HG03280 (cell line): ENCODE data around the gene FTCD.
"Not testable (repeated sequence)": the region's sequence is repeated elsewhere in the genome, so short reads cannot be mapped to it uniquely, and the experiment has no call there.

Experiments
- ATAC-seq: cut with Tn5 transposase; IDR thresholded peaks from one replicate; pipeline ENCODE4 v1.9.1; 2021; ENCODE audit warnings: mild to moderate bottlenecking, moderate library complexity; ENCODE audit not compliant: unreplicated experiment

FTCD gene, protein sequence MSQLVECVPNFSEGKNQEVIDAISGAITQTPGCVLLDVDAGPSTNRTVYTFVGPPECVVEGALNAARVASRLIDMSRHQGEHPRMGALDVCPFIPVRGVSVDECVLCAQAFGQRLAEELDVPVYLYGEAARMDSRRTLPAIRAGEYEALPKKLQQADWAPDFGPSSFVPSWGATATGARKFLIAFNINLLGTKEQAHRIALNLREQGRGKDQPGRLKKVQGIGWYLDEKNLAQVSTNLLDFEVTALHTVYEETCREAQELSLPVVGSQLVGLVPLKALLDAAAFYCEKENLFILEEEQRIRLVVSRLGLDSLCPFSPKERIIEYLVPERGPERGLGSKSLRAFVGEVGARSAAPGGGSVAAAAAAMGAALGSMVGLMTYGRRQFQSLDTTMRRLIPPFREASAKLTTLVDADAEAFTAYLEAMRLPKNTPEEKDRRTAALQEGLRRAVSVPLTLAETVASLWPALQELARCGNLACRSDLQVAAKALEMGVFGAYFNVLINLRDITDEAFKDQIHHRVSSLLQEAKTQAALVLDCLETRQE

DNA sequence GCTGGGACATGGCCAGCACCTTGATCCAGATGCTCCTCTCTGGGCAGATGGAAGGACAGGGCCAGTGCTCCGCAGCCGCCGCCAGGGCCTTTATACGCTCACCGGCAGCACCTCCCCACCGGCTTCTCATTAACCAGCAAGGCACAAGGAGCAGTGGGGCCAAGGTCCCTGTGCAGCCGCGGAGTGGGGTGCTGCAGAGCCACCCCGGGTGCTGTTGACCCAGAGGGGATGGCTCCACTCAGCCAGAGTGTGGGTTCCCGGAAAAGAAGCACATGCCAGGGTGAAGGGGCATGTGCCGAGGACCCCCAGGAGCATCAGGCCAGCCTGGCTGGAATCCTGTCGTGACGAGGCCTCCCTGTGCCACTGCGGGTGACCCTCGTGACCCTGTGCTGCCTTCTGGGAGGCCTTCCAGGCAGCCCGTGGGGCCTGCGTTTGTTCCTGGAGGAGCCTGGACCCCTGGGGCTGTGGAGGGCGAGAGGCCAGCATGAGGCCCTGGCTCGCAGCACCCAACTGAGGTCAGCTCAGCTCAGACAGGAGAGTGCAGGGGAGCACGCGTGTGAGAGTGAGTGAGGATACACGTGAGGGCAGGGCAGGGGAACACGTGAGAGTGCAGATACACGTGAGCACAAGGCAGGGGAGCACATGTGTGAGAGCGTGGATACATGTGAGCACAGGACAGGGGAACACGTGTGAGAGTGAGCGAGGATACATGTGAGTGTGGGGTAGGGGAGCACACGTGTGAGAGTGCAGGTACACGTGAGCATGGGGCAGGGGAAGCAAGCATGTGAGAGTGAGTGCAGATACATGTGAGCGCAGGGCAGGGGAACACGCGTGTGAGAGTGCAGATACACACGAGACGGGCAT is at the start of gene FTCD:
Gene FTCD, minus strand, starts transcription at position 66 of the 864 bp plus-strand sequence. Its CDS starts 56 bp downstream, at position 10.
- no peak for ATAC-seq

DNA sequence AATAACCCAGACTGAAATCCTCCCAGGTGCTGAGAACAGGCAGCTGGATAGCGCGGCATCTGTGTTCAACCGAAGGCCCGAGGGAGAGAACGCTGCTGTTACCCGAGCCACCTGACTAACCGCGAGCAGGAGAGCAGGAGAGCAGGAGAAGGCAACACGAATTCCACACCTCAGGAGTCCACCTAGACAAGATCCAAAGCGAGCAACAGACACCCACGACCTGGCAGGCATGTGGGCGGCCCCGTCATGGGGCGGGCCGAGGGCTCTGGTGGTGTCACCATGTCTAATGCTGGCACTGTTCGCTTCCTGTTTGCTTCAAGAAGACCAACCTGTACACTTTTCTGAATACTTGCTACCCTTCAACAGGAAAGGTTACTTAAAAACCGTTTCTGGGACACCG is 49.8 kb upstream of the FTCD start:
- no peak for ATAC-seq

DNA sequence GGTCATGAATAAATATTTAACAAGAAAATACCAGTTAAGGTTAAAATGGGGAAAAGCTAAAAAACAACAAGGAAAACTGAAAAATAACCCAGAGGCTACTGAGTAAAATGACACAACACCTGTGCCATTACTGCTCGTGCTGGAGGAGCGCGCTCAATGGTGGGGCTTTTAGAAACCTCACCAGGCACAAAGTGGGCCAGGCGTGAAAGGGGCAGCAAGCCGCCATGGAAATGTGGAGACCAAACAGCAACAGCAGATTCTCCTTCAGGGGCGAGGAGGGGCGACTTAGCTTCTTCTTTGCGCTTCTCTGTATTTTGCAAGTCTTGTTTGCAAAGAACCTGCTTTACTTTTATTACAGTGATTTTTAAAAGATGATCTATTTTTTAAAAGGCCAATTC is 47.8 kb upstream of the FTCD start:
- no peak for ATAC-seq

DNA sequence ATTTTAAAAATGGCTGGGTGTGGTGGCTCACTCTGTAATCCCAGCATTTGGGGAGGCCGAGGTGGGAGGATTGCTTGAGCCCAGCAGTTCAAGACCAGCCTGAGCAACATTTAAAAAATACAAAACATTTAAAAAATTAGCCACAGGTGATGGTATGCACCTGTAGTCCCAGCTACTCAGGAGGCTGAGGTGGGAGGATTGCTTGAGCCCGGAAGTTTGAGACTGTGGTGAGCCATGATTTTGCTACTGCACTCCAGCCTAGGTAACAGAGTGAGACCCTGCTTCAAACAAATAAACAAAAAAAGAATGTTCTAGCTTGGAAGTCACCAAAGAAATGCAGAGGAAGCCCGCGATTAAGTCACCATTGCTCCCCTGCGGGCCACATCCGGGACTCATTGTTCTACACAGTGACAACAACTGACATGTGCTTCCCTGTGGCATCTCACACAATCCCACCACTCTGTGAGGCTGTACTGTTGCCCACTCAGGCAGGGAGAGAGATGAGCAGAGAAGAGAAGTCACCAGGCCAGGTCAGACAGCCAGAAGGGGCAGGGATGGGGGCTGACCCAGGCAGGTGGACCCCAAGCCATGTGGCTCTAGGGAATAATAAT is 47.3 kb upstream of the FTCD start:
- ATAC-seq: no peak

DNA sequence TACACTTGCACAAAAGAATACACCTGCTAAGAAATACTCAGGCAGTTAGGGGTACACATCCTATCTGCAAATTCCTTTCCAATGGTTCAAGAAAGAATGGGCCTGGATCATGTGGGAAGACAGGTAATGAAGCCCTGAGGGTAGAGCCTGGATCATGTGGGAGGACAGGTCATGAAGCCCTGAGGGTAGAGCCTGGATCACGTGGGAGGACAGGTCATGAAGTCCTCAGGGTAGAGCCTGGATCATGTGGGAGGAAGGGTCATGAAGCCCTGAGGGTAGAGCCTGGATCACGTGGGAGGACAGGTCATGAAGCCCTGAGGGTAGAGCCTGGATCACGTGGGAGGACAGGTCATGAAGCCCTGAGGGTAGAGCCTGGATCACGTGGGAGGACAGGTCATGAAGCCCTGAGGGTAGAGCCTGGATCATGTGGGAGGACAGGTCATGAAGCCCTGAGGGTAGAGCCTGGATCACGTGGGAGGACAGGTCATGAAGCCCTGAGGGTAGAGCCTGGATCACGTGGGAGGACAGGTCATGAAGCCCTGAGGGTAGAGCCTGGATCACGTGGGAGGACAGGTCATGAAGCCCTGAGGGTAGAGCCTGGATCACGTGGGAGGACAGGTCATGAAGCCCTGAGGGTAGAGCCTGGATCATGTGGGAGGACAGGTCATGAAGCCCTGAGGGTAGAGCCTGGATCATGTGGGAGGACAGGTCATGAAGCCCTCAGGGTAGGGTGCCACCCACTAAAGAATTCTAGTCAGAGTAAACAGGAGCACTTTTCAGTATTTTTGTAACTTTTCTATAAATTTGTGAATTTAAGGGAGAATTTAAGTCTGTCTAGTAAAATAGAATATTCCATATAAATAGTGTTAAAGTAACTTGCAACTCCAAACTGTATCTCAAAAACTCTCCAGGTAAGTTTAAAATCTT is 45.8 kb upstream of the FTCD start:
- ATAC-seq: not testable (repeated sequence)

- ATAC-seq: no peak
These were observed 44.3 kb upstream of the FTCD start for GRCh38 chr21:46199436-46200373.

GRCh38 chr21:46196733-46197132 is 41.4 kb upstream of the FTCD start:
- no peak for ATAC-seq

DNA sequence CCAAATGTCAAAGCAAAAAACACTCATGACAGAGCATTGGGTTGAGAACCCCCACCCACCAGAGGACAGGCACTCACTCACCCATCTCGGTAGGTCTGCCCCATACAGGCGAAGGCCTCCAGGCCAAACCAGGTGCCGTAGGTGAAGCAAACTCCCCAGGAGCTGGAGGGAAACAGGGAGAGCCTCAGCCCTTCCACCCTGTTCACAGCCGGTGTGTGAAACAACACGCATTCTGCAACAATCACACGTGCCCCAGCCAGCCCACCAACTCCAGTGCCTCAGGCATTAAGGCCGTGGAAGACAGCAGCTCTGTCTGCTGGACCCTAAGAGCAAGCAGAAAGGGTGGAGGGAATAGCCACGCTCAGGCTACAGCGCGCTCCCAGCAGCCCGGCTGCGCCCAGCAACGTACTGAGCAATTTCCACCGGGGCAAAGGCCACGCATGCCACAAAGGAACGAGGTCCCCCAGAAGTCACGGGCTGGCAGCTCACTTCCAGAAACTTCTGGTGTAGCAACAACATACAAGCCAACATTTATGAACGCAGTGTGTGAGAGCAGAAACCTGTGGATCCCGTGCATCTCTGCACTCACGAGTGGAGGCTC is 40.3 kb upstream of the FTCD start:
- ATAC-seq: no peak

- ATAC-seq: no peak
These were observed 39.3 kb upstream of the FTCD start for GRCh38 chr21:46194374-46195334.

DNA sequence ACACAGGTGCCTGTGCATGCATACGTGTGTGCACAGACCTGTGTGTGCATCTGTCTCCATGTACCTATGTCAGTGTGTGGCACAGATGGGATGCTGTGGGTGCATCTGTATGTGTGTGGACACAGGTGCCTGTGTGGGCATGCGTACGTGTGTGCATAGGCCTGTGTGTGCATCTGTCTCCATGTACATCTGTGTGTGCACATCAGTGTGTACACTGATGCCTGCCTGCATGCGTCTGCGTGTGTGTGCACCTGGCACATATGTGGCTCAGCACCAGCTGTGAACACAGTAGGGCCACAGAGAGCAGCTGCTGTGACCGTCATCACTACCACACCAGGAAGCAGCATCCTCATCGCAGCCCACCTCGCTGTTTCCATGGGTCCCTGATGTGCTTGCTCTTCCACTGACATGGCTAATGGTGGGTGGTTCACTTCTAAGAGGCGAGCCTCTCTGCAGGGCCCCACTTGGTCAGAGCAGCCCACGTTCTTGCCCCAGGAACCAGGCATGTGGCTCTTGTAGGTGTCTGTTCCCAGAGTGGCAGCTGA is 38.5 kb upstream of the FTCD start:
- ATAC-seq: no peak

GRCh38 chr21:46191686-46192575 is 36.6 kb upstream of the FTCD start:
- no peak for ATAC-seq

DNA sequence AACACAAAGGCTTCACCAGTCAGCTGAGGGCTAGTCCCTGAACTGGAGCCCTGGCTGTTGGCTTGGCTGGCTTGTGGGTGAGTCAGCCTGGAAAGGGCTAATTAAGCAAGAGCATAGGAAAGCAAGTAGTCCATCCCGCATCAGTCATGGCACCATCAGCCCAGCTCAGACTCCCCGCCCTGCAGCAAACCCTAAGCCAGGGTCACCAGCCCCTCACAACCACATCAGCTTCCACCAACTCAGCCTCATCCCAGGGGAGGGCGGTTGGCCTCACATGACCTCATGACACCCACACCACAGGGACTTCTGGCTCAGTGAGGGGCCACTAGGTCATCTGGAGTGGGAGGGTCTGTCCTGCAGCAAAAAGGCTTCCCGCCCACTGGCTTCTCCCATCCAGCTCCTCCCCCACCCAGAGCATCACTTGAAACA is 35.9 kb upstream of the FTCD start:
- ATAC-seq: no peak

DNA sequence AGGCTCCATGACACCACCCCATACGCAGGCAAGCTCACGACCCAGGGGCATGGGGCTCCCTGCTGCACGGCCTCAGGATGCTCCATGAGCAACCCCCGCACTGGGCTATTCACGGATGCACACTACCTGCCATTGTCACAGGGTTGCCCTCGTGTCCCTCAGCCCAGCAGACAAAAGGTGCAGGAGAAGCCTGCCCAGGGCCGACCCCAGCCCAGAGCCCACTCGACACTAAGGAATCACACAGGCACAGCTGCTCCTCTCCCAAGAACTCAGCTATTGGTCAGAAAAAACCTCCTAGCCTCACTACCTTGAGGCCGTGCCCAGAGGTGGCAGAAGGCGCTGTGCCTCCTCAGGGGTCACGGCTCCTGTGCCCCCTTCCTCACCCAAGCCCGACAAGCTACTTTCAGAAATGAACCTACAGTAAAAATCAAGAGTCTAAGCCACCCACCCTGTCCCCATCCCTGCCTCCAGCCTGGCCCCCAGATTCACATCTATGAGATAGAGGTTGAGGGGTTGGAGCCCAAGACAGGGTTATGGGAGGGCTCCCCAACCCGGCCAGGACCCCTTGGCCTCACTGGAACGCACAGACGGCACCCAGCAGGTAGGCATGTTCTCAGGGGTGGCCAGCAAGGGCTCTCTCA is 35.2 kb upstream of the FTCD start:
- no peak for ATAC-seq

DNA sequence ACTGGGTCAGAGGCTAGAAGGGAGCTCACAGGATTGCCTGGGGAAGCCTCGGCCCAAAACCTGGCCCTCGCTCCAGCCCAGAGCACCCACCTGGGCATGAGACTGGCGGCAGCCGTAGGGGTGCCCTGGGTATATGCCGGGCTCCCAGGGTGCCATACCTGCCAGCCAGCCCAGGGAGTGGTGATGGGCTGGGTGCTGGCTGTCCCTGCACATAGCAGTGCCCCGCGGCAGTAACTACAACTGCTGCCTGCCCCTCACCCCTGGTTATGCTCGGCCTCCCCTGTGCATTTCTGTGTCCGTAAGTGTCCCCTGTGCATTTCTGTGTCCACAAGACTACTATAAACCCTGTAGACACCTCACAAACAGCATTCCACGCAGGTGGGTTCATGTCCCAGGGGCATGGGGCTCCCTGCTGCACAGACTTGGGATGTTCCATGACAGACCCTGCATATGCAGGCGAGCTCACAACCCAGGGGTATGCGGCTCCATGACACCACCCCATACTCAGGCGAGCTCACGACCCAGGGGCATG is 34.6 kb upstream of the FTCD start:
- no peak for ATAC-seq

- no peak for ATAC-seq
These were observed 34.0 kb upstream of the FTCD start for GRCh38 chr21:46189213-46189958.
